IMR-90 (cell line): ENCODE results near the gene VSNL1.

Source experiments
- CTCF ChIP-seq: conservative IDR thresholded peaks from 2 replicates; pipeline ENCODE4 v1.5.1; 2012; ENCODE audit warnings: mild to moderate bottlenecking, low read depth, low read length, improper control_type of control experiment
- SMC3 ChIP-seq: fragments of 150-350 bp; IDR thresholded peaks from 2 replicates; pipeline ENCODE4 v1.6.1; 2016; ENCODE audit warnings: low read depth, mild to moderate bottlenecking, antibody characterized with exemption, low read length, moderate library complexity
- TF ChIP-seq, protein P1 (sequence below): fragments of 150-350 bp; IDR thresholded peaks from 2 replicates; pipeline ENCODE4 v1.6.1; 2017; ENCODE audit warnings: mild to moderate bottlenecking, antibody characterized with exemption, low read length, low read depth

DNA sequence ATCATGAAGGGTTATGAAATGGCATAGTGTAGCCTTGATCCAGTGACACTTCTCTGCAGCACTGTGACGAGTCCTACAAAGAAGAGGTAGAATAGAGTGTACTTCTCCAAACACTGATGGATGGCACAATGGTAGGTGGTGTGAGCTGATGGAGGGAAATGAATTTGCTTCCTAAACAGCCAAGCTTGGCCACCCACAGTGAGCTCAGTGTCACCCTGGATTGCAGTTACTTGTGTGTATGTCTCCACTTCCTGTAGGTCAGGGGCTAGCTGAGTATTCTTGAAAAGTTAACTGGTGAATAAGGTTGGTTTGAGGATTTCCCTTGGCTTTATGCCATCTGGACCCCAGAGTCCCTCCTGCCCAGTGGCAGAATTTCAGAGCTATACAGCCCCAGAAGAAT lies 75.9 kb downstream of the VSNL1 start:
- TF ChIP-seq CTCF (no peak), SMC3 (no peak)
- TF ChIP-seq, protein P1, sequence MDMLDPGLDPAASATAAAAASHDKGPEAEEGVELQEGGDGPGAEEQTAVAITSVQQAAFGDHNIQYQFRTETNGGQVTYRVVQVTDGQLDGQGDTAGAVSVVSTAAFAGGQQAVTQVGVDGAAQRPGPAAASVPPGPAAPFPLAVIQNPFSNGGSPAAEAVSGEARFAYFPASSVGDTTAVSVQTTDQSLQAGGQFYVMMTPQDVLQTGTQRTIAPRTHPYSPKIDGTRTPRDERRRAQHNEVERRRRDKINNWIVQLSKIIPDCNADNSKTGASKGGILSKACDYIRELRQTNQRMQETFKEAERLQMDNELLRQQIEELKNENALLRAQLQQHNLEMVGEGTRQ, result no peak
